Non-pigmented ciliary epithelial cell (primary cell): ENCODE results near the gene TRIM73.
"Not testable (repeated sequence)": the region's sequence is repeated elsewhere in the genome, so short reads cannot be mapped to it uniquely, and the experiment has no call there.

Experiments
- DNase-seq: peaks from one replicate; pipeline ENCODE4 v3.0.0-alpha.2; 2010; ENCODE audit warnings: low read depth

TRIM73 gene

DNA sequence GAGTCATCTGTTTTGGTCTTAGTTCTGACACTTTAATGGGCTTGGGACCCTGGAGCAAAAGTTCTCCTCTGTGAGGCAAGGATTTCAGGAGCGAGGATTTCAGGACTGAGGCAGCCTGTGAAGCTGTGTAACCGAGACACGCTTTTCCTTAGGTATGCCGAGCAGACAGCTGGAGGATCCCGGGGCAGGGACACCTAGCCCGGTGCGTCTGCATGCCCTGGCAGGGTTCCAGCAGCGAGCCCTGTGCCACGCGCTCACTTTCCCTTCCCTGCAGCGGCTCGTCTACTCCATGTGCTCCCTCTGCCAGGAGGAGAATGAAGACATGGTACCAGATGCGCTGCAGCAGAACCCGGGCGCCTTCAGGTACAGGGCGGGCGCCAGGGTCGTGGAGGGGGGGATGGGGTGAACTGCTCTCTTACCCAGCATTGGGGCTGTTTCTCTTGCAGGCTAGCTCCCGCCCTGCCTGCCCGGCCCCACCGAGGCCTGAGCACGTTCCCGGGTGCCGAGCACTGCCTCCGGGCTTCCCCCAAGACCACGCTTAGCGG, 20.5 kb downstream of the TRIM73 start:
- DNase-seq = not testable (repeated sequence)

DNA sequence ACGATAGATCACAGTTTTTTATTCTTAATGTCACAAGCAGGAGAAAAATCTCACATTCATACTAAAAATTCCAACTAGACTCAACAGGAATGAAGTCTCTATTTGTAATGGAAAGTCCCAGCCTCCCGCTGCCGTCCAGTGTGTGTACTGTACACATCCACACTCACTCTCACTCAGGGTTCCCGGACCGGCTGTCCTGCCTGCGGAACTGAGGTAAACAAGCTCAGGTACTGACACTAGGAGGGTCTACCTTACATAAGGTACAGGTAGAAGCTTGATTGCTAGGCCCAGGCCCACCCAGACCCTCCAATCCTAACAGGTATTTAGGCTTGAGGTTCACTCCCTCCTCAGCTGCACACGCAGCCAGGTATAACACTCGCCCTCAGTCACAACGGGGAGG, 21.4 kb downstream of the TRIM73 start:
- not testable (repeated sequence) for DNase-seq

DNA sequence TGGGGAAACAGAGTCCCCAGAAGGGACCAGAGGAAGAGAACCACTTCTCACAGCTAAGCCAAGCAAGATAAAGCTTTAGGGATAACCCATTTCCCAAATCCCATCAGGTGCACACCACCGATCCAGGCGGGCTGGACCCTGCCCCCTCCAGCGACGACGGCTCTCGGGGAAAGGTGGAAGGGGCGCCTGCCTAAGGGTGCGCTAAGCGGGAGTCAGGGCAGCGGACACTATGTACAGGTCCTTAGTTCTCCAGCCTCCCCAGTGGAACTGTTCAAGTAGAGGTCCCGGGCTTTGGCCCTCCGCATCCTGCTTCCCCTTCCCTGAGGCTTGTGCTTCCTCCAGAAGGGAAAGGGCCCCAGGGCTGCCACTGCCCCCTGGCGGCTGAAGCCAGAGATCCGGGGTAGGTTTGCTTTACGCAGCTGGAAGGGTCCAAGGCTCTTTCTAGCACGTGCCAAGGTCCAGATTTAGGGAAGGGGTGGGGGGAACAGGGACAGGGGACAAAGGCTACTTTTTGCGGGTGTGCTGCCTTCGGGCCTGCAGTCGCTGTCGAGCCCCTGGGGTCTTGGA, 22.9 kb downstream of the TRIM73 start:
- not testable (repeated sequence) for DNase-seq

DNA sequence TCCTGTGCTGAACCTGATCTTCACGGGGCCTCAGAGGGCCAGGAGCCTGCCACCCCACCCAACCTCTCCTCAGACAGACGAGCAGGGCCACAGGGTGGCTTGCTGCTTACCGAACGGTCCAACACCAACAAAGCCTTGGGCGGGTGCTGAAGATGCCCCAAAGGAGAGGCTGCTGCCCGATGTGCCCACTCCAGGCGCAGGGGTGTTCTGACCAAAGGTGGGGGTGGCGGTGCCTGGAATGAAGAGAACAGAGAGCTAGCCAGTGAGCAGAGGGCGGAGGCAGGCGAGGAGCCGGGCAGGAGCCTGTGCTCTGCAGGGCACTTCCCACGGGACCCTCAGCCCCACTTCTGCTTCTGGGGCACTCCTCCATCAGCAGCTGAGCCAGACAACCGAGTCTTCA, 23.8 kb downstream of the TRIM73 start:
- not testable (repeated sequence) for DNase-seq

DNA sequence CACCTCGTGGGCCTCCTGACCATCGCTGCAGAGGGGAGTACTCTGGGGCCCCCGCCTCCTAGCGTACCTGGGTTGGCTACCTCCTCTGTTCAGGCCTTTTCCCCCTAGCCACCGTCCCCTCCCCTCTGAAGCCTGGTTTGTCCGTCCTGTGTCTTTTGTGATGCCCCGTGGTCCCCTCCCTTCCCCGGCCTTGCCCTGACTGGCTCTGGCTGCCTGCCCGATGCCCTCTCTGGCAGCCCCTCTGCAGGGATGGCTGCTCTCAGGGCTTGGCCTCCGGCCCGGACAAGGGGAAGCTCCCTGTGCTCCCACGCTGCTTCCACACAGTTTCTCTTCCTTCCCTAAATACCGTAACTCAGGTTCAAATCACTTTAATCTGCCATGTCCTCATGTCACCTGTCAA, 24.3 kb downstream of the TRIM73 start:
- DNase-seq = not testable (repeated sequence)

DNA sequence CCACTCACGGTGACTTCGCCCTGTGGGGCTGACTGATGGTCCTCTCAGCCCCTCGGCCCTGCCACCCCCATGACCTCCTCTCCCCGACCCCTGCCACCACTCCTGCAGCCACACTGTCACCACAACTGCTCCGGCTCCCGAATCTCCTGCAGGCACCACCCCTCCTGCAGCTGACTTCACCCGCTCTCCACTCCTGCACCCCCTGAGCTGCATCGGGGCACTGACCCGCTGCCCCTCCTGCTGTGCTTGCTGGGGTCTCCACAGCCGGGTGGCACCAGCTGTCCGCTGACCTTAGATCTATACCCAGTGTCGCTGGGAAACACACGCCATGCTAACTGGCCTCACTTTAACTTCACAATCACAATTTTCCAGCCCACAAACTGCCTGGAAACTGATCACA, 24.7 kb downstream of the TRIM73 start:
- DNase-seq = not testable (repeated sequence)

DNA sequence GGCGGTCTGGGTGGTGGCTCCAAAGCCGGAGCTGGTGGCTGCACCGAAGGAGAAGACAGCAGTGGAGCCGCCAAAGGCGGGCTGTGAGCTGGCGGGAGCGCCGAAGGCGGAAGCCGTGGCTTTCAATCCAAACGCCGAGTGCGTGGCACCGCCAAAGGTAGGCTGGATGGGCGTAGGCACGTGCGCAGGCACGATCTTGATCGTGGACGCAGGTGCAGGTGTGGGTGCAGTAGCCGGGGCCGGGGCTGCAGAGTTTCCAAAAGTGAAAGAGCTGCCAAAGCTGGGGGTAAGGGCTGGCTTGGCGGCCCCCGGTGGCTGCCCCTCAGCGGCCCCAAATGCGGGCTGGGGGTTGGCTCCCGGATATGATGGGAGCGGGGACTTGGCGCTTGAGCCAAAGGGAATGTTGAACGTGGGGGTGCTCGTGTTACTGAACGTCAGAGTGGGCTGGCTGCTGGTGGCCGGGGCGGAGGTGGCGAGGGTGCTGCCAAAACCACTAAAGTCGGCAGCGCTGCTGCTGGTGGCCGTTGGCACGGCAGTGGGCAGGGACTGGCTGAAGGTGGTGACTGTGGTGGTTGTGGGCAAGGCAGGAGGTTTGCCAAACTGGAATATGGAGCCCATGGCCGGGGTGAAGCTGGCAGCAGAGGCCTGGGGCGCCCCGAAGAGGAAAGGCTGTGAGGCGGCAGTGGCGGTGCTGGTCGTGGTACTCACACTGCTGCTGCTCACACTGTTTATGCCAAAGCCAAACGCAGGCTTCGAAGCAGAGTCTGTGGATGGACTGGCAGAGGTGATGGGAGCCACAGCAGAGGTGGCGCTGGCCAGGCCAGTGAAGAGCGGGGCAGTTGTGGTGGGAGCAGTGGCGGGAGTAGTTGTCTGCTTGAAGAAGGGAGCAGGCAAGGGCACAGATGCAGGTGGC, 26.6 kb downstream of the TRIM73 start:
- DNase-seq = not testable (repeated sequence)

DNA sequence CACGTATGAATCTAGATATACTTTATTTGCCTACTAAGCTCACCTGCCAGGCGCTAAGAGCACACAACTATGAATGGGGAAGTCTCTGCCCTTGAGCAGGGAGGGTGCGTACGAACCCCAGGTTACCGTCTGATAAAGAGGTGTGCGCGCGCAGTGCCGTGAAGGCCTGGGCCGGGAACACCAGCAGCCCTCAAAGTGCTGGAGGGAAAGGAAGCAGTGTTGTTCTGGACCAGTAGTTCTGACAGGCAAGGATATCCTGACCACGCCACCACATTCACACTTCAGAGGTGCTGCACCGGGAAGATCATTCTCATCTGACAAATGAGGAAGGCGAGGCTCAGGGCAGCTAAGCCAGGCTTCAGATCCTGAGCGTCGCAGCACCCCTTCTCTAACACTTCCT, 28.1 kb downstream of the TRIM73 start:
- not testable (repeated sequence) for DNase-seq

DNA sequence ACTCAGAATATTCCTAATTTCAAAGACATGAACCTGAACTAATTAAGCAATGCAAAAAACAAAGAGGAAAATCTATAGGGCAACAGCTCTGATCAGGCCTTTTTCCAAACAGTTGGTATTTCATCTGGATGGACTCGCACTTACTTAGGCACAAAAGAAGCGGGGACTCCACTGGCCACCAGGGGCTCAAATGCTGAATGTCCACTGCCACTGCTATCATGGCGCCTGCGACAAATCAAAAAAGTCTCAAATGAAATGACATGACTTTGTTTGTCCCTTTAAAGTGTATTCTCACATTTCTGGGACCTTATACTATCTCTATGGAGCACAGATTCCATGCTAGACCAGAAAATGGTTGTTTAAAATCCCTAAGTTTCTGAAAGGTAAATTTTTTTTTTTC, 43.6 kb downstream of the TRIM73 start:
- not testable (repeated sequence) for DNase-seq

DNA sequence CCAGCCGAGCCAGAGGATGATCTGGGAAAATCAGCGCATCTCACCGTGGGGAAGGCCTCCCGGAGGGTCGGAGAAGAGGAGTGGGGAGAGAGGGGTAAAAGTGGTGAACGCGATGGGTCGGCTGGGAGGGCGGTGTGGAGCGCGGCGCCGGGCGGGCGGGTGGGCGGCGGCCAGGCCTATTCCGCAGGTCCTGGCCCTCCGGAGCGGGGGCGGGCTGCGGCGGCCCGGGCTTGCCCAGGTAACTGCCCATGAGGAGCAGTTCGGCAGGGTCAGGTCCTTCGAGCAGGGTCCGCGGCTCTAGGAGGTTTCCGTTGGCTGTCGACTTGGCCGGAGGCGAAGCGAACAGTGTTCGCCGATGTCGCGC, 46.7 kb downstream of the TRIM73 start:
- not testable (repeated sequence) for DNase-seq

DNA sequence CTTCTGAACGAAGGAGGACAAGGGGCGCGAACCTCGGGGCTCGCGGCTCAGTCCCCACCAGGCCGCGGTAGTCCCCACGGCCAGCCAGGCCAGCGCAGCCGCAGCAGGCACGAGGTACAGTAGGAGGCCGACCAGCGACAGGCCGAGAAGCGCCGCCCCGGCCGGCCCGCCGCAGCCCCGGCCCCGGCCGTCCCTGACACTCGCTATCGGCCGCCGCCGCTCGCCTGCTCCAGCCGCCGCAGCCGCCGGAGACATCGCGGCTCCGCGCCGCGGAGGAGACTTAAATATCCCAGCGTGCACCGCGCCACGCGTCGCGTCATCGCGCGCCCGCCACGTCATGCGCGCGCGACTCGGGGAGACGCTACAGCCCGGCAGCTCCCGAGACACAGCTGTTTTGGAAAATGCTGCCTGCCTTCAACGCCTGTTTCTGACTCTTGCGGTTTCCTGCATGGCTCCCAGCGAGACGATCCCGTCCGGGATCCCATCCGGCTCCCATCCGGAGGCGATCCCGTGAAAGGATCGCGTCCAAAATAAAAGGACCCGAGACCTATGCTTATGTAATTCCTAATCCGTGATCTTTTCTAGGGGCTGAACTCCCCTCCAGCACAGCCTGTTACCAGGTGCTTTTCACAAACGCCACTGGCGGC, 47.2 kb downstream of the TRIM73 start:
- DNase-seq = not testable (repeated sequence)

DNA sequence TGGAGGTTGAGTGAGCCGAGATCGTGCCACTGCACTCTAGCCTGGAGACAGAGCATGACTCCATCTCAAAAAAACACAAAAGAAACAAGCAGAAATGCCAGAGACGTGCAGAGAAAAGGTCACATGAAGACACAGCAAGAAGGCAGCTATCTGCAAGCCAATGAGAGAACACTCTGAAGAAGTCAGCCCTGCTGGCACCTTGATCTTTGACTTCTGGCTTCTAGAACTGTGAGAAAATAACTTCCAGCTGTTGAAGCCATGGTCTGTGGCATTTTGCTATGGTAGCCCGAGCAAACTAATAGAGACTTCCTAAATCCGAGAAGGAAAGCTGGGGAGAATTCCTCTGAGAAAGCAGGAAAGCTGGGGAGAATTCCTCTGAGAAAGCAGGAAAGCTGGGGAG, 54.5 kb downstream of the TRIM73 start:
- not testable (repeated sequence) for DNase-seq

DNA sequence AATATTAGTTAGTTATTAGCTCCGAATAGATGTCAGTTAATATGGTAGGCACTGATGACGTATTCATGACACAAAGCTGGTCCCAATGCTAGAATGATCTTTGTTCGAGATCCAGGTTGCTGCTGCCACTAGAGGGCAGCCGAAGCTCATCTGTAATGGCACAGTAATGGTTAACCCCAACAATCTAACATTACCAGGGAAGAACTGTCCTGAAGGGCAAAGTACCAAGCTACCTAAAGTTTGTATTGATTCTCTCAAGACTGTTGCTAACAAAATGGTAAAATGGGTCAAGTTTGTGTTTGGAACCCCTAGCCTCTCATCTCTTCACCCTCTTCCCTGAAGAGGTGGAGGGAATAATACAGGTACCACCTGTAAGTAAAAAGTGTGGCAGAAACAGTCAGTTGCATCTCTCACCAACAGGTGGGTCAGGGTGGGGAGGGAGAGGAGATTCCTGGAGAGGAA, 57.1 kb downstream of the TRIM73 start:
- DNase-seq = not testable (repeated sequence)
